Measurements from ENCODE around the gene DROSHA.

DROSHA gene

GRCh38 chr5:31361234-31361633, 170.7 kb downstream of the DROSHA start:
- TF ChIP-seq, protein P1, sequence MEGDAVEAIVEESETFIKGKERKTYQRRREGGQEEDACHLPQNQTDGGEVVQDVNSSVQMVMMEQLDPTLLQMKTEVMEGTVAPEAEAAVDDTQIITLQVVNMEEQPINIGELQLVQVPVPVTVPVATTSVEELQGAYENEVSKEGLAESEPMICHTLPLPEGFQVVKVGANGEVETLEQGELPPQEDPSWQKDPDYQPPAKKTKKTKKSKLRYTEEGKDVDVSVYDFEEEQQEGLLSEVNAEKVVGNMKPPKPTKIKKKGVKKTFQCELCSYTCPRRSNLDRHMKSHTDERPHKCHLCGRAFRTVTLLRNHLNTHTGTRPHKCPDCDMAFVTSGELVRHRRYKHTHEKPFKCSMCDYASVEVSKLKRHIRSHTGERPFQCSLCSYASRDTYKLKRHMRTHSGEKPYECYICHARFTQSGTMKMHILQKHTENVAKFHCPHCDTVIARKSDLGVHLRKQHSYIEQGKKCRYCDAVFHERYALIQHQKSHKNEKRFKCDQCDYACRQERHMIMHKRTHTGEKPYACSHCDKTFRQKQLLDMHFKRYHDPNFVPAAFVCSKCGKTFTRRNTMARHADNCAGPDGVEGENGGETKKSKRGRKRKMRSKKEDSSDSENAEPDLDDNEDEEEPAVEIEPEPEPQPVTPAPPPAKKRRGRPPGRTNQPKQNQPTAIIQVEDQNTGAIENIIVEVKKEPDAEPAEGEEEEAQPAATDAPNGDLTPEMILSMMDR (IDR thresholded peaks at IDR 0.05; ENCODE audit: low read length, missing control alignments), result no peak
- no peak overlapping the region for H3K4me3 ChIP-seq (replicated peaks; ENCODE audit: low read depth, low read length)
- peak; percentile 47 for DNase-seq (ENCODE audit: low read depth)

DNA sequence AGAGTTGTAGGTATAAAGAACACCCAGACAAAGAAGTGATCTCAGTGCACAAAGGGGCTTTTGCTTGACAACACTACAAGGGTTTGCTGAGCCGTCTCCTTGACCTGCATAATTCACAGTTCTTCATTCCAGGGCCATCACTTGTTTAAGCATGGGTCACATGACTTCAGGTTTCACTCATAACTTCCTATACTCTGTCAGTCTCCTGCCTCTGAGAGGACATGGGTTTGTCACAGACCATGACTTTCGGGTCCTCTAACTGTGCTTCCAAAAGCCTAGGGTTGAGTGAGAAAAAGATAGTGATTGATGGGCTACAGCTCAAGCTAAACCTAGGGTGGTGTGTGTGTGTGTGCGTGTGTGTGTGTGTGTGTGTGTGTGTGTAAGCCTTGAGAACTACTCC, 172.1 kb downstream of the DROSHA start:
- TF ChIP-seq, protein P1 (IDR thresholded peaks at IDR 0.05; ENCODE audit: low read length, missing control alignments), result no peak
- DNase-seq (ENCODE audit: low read depth), result no peak
- no peak overlapping the region for H3K4me3 ChIP-seq (replicated peaks; ENCODE audit: low read depth, low read length)

DNA sequence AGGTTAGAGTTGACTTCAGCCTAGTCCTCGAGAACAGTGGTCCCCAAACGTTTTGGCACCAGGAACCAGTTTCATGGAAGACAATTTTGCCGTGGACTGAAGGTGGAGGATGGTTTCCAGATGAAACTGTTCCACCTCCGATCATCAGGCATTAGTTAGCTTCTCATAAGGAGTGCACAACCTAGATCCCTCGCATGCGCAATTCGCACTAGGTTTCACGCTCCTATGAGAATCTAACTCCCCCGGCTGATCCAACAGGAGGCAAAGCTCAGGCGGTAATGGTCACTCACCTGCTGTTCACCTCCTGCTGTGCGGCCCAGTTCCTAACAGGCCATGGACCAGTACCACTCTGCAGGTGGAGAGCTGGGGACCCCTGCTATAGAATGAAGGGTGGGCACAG, 174.9 kb downstream of the DROSHA start:
- no peak for DNase-seq (ENCODE audit: low read depth)
- TF ChIP-seq, protein P1 (IDR thresholded peaks at IDR 0.05; ENCODE audit: low read length, missing control alignments), result no peak
- H3K4me3 ChIP-seq (replicated peaks; ENCODE audit: low read depth, low read length), result no peak overlapping the region

DNA sequence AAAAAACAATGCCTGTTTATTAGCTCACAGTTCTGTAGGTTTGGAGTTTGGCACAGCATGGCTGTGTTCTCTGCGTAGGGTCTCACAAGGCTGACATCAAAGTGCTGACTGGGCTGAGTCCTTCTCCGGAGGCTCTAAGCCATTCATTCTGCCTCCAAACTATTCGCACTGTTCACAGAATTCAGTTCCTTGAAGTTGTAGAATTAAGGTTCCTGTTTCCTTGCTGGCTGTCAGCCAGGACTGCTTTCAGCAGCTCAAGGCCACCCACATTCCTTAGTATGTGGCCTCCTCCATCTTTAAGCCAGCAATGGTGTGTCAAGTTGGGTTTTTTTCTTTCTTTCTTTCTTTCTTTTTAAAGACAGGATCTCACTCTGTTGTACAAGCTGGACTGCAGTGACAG, 176.6 kb downstream of the DROSHA start:
- DNase-seq (ENCODE audit: low read depth), result peak; percentile 21
- TF ChIP-seq, protein P1 (IDR thresholded peaks at IDR 0.05; ENCODE audit: low read length, missing control alignments), result no peak
- no peak overlapping the region for H3K4me3 ChIP-seq (replicated peaks; ENCODE audit: low read depth, low read length)
